ENCODE measurements around the gene RASA3.
"Not testable (repeated sequence)": the region's sequence is repeated elsewhere in the genome, so short reads cannot be mapped to it uniquely, and the experiment has no call there.

Gene RASA3

DNA sequence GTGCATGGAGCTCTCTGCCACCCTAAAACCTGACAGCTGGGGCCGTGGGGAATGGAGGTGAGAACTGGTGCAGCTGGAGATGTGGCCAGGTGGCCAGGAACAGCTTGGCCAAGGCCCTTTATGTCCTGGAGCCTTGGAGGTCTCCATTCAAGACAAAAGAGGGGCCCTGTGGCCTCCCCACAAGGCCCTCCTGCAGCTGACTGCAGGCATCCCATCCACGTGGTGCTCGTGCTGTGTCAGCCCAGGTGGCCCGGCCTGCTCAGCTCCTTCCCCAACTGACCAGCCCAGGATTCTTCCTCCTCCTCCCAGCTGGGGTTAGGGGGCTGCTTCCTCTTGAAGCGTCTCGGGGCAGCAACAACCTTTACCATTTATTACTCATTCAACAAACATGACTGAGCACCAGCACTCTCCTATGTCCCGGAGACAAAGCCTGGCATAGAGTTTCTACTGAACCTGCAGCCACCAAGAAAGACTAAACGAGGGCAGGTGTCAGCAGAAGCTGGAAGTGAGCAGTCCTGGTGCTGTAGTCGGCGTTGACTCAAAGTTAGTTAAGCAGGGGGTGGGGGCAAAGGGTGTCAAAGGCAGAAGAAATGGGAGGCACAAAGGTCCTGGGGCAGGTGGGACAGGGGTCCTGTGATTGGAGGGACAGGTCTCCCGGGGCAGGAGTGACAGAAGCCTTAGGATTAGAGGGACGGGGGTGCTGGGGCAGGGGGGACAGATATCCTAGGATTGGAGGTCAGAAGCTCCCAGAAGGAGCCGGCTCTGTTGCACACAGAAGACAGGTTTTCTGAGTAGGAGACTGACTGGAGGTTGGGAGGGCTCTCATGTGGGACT lies 135.3 kb downstream of the RASA3 start:
- FAIRE-seq: no peak

GRCh38 chr13:113996081-113996911 lies 136.1 kb downstream of the RASA3 start:
- no peak for FAIRE-seq

- no peak for FAIRE-seq
Measured at GRCh38 chr13:113995051-113995601, 137.3 kb downstream of the RASA3 start.

DNA sequence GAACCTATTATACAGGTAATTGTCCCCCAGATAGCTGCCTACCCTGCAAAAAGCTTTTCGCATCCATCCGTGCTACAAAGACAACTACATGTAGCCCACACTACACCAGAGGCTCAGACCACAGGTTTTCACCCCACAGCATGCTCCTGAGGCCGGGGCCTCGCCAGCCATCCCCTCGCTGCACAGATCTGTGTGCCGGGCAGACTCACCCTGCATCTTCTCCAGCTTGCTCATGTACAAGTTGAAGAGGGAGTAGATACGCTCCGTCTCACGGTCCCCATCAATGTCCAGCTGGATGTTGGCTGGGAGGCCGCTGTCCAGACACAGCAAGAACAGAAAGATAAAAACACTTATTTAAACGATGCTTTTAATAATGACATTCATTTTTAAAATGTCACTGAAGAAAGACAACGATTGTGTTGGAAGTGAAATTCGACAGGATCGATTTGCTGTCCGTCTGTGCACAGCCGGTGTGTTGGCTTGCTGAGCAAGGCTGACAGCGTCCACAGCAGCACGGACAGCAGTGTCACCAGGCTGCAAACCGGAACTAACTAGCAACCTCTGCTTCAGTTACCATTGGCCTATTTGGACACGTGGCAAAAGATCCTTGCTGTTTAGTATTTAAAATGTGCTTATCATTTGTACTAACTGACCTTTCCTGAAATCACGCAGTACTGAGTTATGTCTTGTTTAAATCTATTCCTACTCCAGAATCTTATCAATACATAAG lies 140.0 kb downstream of the RASA3 start:
- FAIRE-seq: no peak

DNA sequence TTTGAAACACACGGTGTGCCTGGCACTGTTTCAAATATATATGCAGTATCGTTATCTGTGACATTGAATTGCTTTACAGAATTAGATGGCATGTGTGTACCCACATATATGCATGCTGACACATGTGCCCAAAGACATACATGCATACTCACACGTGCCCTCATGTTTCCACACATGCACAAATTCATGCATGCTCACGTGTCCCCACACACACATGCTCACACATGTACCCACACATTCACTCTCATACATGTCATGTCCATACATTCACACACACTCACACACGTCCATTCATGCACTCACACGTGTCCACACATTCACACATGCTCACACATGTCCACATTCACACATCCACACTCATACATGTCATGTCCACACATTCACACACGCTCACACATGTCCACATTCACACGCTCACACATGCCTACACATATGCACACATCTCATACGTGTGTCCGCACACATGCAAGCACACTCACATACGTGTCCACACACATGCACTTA lies 140.7 kb downstream of the RASA3 start:
- FAIRE-seq: no peak

GRCh38 chr13:113991191-113991669 lies 141.2 kb downstream of the RASA3 start:
- FAIRE-seq: no peak

- no peak for FAIRE-seq
Measured at GRCh38 chr13:113990321-113990837, 142.0 kb downstream of the RASA3 start.

GRCh38 chr13:113989585-113990300 lies 142.7 kb downstream of the RASA3 start:
- no peak for FAIRE-seq

DNA sequence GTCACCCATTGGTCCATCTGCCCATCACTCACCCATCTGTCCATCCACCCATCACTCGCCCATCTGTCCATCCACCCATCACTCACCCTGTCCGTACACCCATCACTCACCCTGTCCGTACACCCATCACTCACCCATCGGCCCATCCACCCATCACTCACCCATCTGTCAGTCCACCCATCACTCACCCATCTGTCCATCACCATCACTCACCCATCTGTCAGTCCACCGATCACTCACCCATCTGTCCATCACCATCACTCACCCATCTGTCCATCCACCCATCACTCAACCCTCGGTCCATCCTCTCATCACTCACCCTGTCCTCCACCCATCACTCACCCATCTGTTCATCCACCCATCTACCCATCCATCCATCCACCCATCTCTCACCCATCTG lies 143.6 kb downstream of the RASA3 start:
- not testable (repeated sequence) for FAIRE-seq

DNA sequence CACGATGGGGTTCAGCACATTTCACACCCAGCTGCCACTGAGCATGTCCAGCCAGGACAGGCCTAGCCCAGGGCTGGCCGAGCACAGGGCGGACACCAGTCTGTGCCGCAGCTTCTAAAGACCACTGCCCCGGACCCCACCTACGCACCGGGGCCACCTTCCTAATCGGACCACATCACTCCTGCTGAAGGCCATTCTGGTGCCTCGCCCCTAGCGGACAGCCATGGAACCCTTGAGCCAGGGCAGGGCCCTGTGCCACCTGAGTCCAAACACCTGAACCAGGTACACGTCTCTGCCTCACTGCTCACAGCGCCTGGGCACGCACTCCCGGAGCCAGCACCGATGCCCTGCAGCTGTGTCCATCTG lies 150.1 kb downstream of the RASA3 start:
- FAIRE-seq: no peak

GRCh38 chr13:113981611-113982295 lies 150.7 kb downstream of the RASA3 start:
- no peak for FAIRE-seq

DNA sequence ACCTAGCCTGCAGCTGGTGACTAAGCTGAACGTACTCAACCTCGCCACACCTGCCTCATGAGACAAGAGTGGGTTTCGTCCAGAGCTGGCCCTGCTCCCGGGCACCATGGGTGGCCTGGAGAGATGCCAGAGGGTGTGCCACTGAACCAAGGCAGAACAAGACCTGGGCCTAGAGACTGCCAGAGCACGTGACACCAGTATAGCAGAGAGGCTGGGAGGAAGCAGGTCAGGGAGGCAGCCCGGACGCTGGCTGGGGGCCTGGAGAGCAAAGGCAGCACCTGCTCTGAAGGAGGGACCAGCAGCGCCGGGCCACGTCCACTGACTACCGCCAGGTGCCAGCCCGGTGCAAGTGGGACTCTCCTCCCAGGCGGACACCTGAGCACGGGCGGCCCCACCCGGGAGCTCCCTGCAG lies 151.2 kb downstream of the RASA3 start:
- no peak for FAIRE-seq

GRCh38 chr13:113980489-113981064 lies 151.8 kb downstream of the RASA3 start:
- FAIRE-seq: no peak

GRCh38 chr13:113979791-113980471 lies 152.5 kb downstream of the RASA3 start:
- no peak for FAIRE-seq

DNA sequence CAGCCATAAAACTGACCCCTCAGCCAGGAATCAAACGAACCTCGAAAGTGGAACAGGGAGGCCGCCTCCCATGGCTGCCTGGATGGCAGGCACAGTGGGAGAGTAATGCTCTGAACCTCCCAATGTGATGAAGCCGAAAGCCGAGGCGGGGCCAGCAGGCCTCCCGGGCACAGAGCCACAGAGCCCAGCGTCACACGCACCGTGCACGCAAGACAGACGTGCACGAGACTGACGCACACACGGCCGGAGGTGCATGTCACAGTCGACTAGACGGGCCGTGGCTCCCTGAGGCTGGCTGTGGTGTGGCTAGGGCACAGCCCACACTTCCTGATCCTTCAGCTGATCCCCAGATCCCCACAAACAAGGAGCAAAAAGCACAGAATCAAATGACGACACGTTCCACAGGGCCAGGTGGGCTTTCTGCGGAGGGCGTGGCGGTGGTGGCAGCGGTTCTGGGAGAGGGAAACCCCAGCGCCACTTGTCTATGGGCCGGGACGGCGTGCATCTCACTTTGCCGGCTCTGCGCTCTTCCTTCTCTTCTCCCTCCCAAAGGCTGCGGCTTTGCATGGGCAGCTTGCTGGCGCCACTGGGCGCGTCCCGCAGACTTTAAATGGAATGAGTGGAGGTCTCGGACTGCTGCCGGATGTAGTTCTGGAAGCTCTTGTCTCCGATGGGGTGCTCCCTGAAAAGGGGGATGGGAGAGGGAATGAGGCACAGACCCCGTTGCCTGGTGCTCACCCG lies 153.5 kb downstream of the RASA3 start:
- FAIRE-seq: no peak

GRCh38 chr13:113977976-113978375 lies 154.4 kb downstream of the RASA3 start:
- no peak for FAIRE-seq

DNA sequence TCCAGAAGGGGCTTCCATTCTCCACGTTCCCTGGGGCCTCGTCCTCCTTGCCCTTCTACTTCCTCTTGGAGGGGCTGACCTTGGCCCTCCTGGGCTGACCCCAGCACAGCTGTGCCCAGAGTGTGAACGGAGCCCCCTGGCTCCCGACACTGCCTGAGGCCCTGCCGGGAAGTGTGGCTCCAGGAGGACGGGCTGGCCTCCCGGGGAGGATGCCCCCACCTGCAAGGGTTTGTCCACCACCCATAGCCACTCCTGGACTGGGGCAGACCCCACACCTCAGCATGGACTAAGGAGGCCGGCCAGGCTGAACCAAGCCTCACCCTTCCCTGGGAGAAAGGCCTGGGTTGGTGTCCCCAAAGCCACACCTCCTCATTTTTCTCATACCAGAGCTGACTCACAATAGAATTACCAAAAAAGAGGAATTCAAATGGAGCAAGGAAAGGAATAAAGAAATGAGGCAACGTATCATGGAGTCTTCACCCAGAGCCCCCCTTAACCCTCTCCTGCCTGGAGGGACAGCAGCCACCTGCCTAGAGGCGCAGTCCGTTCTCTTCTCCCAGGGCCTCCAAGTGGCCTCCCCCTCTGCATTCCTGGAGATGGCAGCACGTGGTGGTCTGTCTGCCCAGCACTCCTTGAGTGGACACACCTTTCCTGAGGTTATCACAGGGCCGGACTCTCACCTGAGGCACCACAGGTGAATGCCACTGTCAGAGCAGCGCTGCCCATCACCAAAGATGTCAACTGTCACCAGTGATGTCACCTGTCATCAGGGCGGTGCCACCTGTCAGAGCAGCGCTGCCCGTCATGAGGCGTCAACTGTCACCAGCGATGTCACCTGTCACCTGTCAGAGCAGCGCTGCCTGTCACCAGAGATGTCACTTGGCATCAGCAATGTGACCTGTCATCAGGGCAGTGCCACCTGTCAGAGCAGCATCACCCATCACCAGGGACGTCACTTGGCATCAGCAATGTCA lies 155.4 kb downstream of the RASA3 start:
- FAIRE-seq: no peak

- no peak for FAIRE-seq
Measured at GRCh38 chr13:113975416-113975815, 157.0 kb downstream of the RASA3 start.

Measured in islet of Langerhans (tissue), 1 donor.